Measurements from ENCODE around the gene PRKN. TPM values are rescaled to one million over a fixed set of nuclear protein-coding genes. Genes with fewer than 3 reads are reported as not detected.

PRKN gene
- total and polyA plus RNA-seq, 2 experiments from 2014 or later = 2.3 to 3.9 TPM

DNA sequence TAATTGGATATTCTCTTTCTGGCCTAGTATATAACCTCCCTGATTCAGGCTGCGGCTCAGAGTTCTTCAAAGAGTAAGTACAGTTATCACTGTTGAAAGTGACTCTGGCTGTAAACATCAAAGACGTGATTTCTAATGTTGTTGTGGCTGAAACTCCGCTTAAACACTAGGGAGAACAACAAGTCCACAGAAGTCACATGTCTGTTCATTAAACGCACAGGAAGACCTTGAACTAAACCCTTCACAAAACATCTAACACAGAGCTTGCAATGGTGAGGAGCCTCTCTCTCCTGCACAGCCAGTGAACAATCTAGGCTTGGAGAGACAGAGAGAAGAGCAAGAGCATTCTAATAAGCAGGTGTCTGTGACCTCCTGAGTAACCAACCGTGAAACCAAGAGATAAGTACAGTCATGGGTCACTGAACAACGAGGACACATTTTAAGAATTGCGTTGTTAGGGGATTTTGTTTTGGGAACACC lies 249.3 kb downstream of the PRKN start:
- H3K9me3 ChIP-seq (ENCODE audit: low read depth) = no peaks in the 10 kb centered on the region
- no peak for DNase-seq (ENCODE audit: low spot score)
- H3K79me2 ChIP-seq = no peaks in the 10 kb centered on the region
- H4K20me1 ChIP-seq (ENCODE audit: insufficient read depth, poor library complexity, severe bottlenecking) = no peaks in the 10 kb centered on the region
- H3K36me3 ChIP-seq (replicated peaks; ENCODE audit: insufficient read depth, low read depth) = no peaks in the 10 kb centered on the region
- no peaks in the 10 kb centered on the region for H3K9me2 ChIP-seq (replicated peaks; ENCODE audit: insufficient read depth)
- H3K4me2 ChIP-seq = no peak overlapping the region
- H2AFZ ChIP-seq = no peak overlapping the region
- no peak for TF ChIP-seq EZH2 (IDR thresholded peaks at IDR 0.05; ENCODE audit: borderline replicate concordance)
- no peak for TF ChIP-seq EZH2phosphoT487 (IDR thresholded peaks at IDR 0.05; ENCODE audit: low read depth, severe bottlenecking, unreplicated experiment)
- TF ChIP-seq, protein P1, sequence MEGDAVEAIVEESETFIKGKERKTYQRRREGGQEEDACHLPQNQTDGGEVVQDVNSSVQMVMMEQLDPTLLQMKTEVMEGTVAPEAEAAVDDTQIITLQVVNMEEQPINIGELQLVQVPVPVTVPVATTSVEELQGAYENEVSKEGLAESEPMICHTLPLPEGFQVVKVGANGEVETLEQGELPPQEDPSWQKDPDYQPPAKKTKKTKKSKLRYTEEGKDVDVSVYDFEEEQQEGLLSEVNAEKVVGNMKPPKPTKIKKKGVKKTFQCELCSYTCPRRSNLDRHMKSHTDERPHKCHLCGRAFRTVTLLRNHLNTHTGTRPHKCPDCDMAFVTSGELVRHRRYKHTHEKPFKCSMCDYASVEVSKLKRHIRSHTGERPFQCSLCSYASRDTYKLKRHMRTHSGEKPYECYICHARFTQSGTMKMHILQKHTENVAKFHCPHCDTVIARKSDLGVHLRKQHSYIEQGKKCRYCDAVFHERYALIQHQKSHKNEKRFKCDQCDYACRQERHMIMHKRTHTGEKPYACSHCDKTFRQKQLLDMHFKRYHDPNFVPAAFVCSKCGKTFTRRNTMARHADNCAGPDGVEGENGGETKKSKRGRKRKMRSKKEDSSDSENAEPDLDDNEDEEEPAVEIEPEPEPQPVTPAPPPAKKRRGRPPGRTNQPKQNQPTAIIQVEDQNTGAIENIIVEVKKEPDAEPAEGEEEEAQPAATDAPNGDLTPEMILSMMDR (IDR thresholded peaks at IDR 0.05; ENCODE audit: poor library complexity) = no peak
- no peak overlapping the region for H3K4me3 ChIP-seq
- H3K27me3 ChIP-seq = no peaks in the 10 kb centered on the region
- no peaks in the 10 kb centered on the region for H3K4me1 ChIP-seq (ENCODE audit: insufficient read depth)
- no peak overlapping the region for H3K27ac ChIP-seq
- WGBS (ENCODE audit: low lambda C conversion rate, missing lambda C conversion rate) = 69% methylated on average over 7 of the region's 7 CpGs

DNA sequence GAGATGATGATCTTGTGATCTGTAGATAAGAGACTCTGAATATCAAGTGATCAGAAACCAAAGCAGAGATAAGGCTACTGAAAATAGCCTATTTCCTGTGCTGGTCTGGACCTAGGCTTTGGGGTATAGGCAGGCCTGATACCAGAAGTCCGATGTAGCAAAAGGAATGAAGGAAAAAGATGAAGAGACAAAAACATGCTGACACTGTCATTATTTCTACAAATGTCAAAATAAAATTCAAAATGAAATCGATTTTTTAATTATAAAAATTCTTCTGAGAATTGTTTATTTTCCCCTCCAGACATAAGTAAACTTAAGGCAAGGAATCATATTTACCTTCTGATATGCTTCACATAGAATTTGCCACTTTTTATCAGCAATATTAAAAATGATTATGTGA lies 252.8 kb downstream of the PRKN start:
- TF ChIP-seq, protein P1 (IDR thresholded peaks at IDR 0.05; ENCODE audit: poor library complexity) = no peak
- TF ChIP-seq EZH2phosphoT487 (IDR thresholded peaks at IDR 0.05; ENCODE audit: low read depth, severe bottlenecking, unreplicated experiment) = no peak
- no peak for TF ChIP-seq EZH2 (IDR thresholded peaks at IDR 0.05; ENCODE audit: borderline replicate concordance)
- no peak overlapping the region for H3K27ac ChIP-seq
- no peaks in the 10 kb centered on the region for H3K79me2 ChIP-seq
- H3K4me1 ChIP-seq (ENCODE audit: insufficient read depth) = no peaks in the 10 kb centered on the region
- no peak overlapping the region for H2AFZ ChIP-seq
- H3K4me3 ChIP-seq = no peak overlapping the region
- no peaks in the 10 kb centered on the region for H3K27me3 ChIP-seq
- 81% methylated on average over 2 of the region's 2 CpGs for WGBS (ENCODE audit: low lambda C conversion rate, missing lambda C conversion rate)
- no peaks in the 10 kb centered on the region for H3K9me3 ChIP-seq (ENCODE audit: low read depth)
- no peaks in the 10 kb centered on the region for H3K9me2 ChIP-seq (replicated peaks; ENCODE audit: insufficient read depth)
- no peak for DNase-seq (ENCODE audit: low spot score)
- H3K4me2 ChIP-seq = no peak overlapping the region
- H3K36me3 ChIP-seq (replicated peaks; ENCODE audit: insufficient read depth, low read depth) = no peaks in the 10 kb centered on the region
- H4K20me1 ChIP-seq (ENCODE audit: insufficient read depth, poor library complexity, severe bottlenecking) = no peaks in the 10 kb centered on the region

DNA sequence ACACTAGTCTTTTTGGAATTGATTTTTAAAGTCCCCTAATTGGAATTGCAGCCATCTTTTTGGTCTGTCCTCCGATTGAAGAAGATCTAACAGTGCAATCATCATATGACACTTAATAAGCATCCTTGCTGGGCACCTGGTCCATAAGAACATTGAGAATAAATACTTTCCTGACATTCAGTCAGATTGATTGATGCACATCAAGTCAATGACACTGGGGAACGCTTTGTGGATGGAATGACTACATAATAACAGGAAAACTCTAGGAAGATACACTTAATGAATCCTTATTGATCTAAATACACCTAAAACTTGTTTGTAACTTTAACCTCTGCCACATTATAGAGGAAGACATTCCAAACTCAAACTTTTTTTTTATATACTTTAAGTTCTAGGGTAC lies 255.7 kb downstream of the PRKN start:
- Histone ChIP-seq H3K79me2 (no peaks in the 10 kb centered on the region), H3K4me1 (ENCODE audit: insufficient read depth) (no peaks in the 10 kb centered on the region)

More for the DNA sequence above, 255.7 kb downstream of the PRKN start:
- Histone ChIP-seq H3K36me3 (replicated peaks; ENCODE audit: insufficient read depth, low read depth) (no peaks in the 10 kb centered on the region), H3K27ac (no peak overlapping the region), H3K27me3 (no peaks in the 10 kb centered on the region), H3K9me3 (ENCODE audit: low read depth) (no peaks in the 10 kb centered on the region), H4K20me1 (ENCODE audit: insufficient read depth, poor library complexity, severe bottlenecking) (no peaks in the 10 kb centered on the region), H3K4me3 (no peak overlapping the region), H3K4me2 (no peak overlapping the region), H3K9me2 (replicated peaks; ENCODE audit: insufficient read depth) (no peaks in the 10 kb centered on the region), H2AFZ (no peak overlapping the region)
- TF ChIP-seq EZH2 (IDR thresholded peaks at IDR 0.05; ENCODE audit: borderline replicate concordance) (no peak), EZH2phosphoT487 (IDR thresholded peaks at IDR 0.05; ENCODE audit: low read depth, severe bottlenecking, unreplicated experiment) (no peak)
- TF ChIP-seq, protein P1 (IDR thresholded peaks at IDR 0.05; ENCODE audit: poor library complexity) = no peak
- 100% methylated on average over 2 of the region's 2 CpGs for WGBS (ENCODE audit: low lambda C conversion rate, missing lambda C conversion rate)
- no peak for DNase-seq (ENCODE audit: low spot score)
